Renal cortex interstitium (tissue), 15 donors: ENCODE results near the gene ZC4H2. TPM values are rescaled to one million over a fixed set of nuclear protein-coding genes. Genes with fewer than 3 reads are reported as not detected.
"Not testable (repeated sequence)": the region's sequence is repeated elsewhere in the genome, so short reads cannot be mapped to it uniquely, and the experiment has no call there.

Experiments used
- DNase-seq, 11 donors: peaks; one replicate each; pipeline ENCODE4 v3.0.0-alpha.2; 2013; ENCODE audit warnings: low read depth in 9 of 11, low spot score in 4 of 11; ENCODE audit errors: extremely low read depth in 1 of 11
- long read RNA-seq, 16 experiments: transcript quantifications; one replicate each; lab custom pipeline, GENCODE V29; 2026
- polyA plus RNA-seq, 3 donors: library from polyadenylated mRNA; unstranded; fragments of 120-200 nt; gene quantifications; one replicate each; pipeline ENCODE4 v1.2.1, GENCODE V29; 2013; ENCODE audit not compliant: insufficient read length in 3 of 3

Gene ZC4H2, protein sequence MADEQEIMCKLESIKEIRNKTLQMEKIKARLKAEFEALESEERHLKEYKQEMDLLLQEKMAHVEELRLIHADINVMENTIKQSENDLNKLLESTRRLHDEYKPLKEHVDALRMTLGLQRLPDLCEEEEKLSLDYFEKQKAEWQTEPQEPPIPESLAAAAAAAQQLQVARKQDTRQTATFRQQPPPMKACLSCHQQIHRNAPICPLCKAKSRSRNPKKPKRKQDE
- 10 to 100 TPM; 22.2 to 23.1 (median 22.2) TPM for polyA plus RNA-seq
- long read RNA-seq, donor 1, partial matches to known transcripts = 0 of 4 reads
- long read RNA-seq, donor 1, other reads (novel, unspliced or antisense) = 0 of 4 reads
- long read RNA-seq, donor 2, full-length matches to known transcripts = 7 of 7 reads
- long read RNA-seq, donor 2, partial matches to known transcripts = 0 of 7 reads
- long read RNA-seq, donor 2, other reads (novel, unspliced or antisense) = 0 of 7 reads
- long read RNA-seq, donor 3, transcript ZC4H2-207 (5 exons, 606 nt) = major isoform, 6 of 8 reads
- long read RNA-seq, donor 3, partial matches to known transcripts = 0 of 8 reads
- long read RNA-seq, donor 3, other reads (novel, unspliced or antisense) = 0 of 8 reads
- long read RNA-seq, donor 4, partial matches to known transcripts = 0 of 7 reads
- long read RNA-seq, donor 4, other reads (novel, unspliced or antisense) = 0 of 7 reads
- long read RNA-seq, donor 5, partial matches to known transcripts = 0 of 7 reads
- long read RNA-seq, donor 5, other reads (novel, unspliced or antisense) = 0 of 7 reads
- long read RNA-seq, donor 6, partial matches to known transcripts = 0 of 5 reads
- long read RNA-seq, donor 6, other reads (novel, unspliced or antisense) = 0 of 5 reads
- long read RNA-seq, donor 7, partial matches to known transcripts = 0 of 6 reads
- long read RNA-seq, donor 7, other reads (novel, unspliced or antisense) = 0 of 6 reads
- long read RNA-seq, donor 8, full-length matches to known transcripts = 11 of 11 reads
- long read RNA-seq, donor 8, partial matches to known transcripts = 0 of 11 reads
- long read RNA-seq, donor 8, other reads (novel, unspliced or antisense) = 0 of 11 reads
- long read RNA-seq, donor 9, transcript ZC4H2-202 (5 exons, 2,184 nt) = major isoform, 6 of 9 reads
- long read RNA-seq, donor 9, partial matches to known transcripts = 0 of 9 reads
- long read RNA-seq, donor 9, other reads (novel, unspliced or antisense) = 0 of 9 reads
- long read RNA-seq, donor 10, partial matches to known transcripts = 0 of 4 reads
- long read RNA-seq, donor 10, other reads (novel, unspliced or antisense) = 0 of 4 reads
- long read RNA-seq, donor 11, partial matches to known transcripts = 0 of 5 reads
- long read RNA-seq, donor 11, other reads (novel, unspliced or antisense) = 0 of 5 reads
- long read RNA-seq, donor 12, partial matches to known transcripts = 0 of 3 reads
- long read RNA-seq, donor 12, other reads (novel, unspliced or antisense) = 0 of 3 reads
- long read RNA-seq, donor 13, transcript ZC4H2-207 (5 exons, 606 nt) = major isoform, 8 of 42 reads
- long read RNA-seq, donor 13, transcript ZC4H2-202 (5 exons, 2,184 nt) = minor isoform, 7 of 42 reads
- long read RNA-seq, donor 13, partial matches to known transcripts = 24 of 42 reads
- long read RNA-seq, donor 13, other reads (novel, unspliced or antisense) = 0 of 42 reads
- long read RNA-seq, donor 14, partial matches to known transcripts = 0 of 6 reads
- long read RNA-seq, donor 14, other reads (novel, unspliced or antisense) = 0 of 6 reads
- long read RNA-seq, donor 15, partial matches to known transcripts = 0 of 2 reads
- long read RNA-seq, donor 15, other reads (novel, unspliced or antisense) = 0 of 2 reads
- long read RNA-seq, donor 16, transcript ZC4H2-202 (5 exons, 2,184 nt) = major isoform, 6 of 16 reads
- long read RNA-seq, donor 16, partial matches to known transcripts = 0 of 16 reads
- long read RNA-seq, donor 16, other reads (novel, unspliced or antisense) = 0 of 16 reads

GRCh38 chrX:64975989-64976672 lies at the start of gene ZC4H2:
TSS of gene ZC4H2 (minus strand) at chrX:64976450. CDS start at chrX:64976377, 73 bp downstream.
- peak in 10 of 11 donors; percentile 39 to 69 (median 52) for DNase-seq

- peak in 3 of 11 donors; percentile 1 to 4 (median 2) for DNase-seq
Measured at GRCh38 chrX:65017451-65017850, 41.2 kb upstream of the ZC4H2 start.

GRCh38 chrX:65014230-65014629 lies 38.0 kb upstream of the ZC4H2 start:
- DNase-seq = no peak

GRCh38 chrX:65009459-65009858 lies 33.2 kb upstream of the ZC4H2 start:
- DNase-seq = no peak

- not testable (repeated sequence) for DNase-seq
Measured at GRCh38 chrX:65002208-65002607, 26.0 kb upstream of the ZC4H2 start.

GRCh38 chrX:64996805-64997204 lies 20.6 kb upstream of the ZC4H2 start:
- no peak for DNase-seq

GRCh38 chrX:64994131-64994798 lies 18.0 kb upstream of the ZC4H2 start:
- DNase-seq = no peak

DNA sequence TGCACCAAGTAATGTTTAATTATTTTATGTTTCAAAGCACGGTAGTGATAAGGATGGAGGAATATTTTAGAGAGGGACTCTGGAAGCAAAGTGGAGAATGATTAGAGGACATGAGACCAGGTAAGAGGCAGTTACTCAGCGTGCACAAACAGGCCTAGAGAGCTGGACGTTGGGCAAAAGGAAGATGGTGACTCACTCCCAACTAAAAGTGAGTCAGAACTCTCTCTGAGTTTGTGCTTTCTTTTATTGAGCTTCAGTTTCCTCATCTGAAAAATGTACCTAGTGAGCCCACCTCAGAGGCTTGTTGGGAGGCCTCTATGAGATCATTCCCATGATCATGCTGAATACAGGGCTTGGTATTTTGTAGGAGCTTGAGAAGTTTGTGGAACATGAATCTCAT lies 1.6 kb upstream of the ZC4H2 start:
- DNase-seq = no peak

DNA sequence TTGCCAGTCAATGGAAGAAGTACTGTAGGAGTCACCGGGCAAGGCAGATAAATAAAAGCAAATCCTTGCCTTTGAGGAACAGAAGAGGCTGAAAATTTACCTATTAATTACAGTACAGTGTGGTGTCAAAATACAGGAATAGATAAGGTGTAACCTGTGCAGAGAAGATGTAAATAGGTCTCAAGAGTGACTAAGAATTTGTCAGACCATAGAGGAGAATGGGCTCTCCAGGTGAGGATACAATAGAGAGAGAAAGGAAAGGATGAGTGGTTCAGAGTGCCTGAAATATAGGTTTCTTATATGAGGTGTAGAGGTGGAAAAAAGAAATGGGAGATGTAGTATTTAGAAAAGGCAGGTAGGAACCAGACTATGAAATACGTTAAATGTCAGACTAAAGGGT lies 801 bp upstream of the ZC4H2 start:
- DNase-seq = no peak

GRCh38 chrX:64976673-64977040 lies 407 bp upstream of the ZC4H2 start:
- no peak for DNase-seq

GRCh38 chrX:64975491-64975890 lies 759 bp downstream of the ZC4H2 start:
- DNase-seq = peak in 9 of 11 donors; percentile 3 to 32 (median 13)

DNA sequence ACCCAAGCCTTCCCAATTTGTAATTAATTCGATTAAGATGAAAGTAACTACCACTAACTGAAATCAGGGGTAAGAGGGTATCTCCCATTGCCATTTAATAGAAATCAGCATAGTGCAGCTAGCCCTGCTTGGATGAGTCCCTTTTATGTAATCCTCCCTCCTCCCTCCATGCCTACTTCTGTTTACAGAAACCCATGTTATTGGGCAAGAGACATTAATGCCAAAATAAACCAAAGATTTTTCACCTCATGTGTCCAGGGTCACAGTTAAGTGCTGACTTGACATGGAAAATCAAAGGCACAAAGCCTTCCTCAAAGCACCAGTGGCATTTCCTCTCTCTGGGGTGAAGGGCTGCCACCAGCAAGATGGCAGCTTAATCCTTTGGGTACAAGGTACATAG lies 50.8 kb downstream of the ZC4H2 start:
- DNase-seq = no peak

GRCh38 chrX:64908121-64908520 lies 68.1 kb downstream of the ZC4H2 start:
- DNase-seq = no peak

DNA sequence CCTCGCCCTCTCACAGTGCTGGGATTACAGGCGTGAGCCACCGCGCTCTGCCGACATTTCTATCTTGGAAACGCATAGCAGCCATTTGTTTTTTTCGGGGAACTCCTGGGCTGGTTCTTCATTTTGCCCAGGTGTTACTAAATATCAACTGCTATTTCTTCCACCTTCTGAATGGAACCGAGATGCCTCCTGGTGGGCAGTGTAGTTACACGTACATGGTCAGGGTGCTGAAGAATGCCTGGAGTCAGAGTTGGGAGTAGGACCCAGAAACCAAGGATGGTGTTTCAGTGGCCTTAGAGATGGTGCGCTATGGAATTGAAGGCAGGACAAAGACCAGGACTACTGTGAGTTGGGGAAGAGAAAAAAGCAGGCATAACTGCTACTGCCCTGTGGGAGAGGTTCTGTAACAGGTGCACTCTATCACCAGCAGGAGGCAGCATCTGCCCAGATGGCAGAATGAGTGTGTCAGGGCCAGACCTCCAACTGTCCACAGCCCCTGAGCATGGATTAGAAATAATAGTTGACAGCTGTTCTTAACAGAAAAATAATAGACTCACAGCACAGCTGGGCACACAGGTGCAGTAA lies 81.7 kb downstream of the ZC4H2 start:
- peak in 3 of 11 donors; percentile 0 to 2 (median 0) for DNase-seq

DNA sequence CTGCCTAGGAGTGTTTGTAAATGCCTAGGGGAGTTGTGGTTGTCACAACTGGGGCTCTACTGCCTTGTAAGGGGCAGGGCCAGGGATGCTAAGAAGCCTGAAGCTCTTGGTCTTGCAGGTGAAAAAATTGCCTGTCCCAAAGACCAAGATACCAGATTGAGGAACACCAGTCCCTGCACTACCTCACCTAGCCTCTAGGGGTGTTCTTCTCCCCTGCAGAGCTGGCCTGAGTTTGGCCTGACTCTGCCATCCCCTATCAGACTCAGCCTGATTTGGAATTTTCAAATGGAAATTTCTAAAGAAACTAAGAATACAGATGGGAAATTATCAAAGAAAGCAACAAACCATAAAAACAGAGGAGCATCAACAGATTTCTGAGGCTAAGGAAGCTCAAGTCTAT lies 90.4 kb downstream of the ZC4H2 start:
- no peak for DNase-seq

DNA sequence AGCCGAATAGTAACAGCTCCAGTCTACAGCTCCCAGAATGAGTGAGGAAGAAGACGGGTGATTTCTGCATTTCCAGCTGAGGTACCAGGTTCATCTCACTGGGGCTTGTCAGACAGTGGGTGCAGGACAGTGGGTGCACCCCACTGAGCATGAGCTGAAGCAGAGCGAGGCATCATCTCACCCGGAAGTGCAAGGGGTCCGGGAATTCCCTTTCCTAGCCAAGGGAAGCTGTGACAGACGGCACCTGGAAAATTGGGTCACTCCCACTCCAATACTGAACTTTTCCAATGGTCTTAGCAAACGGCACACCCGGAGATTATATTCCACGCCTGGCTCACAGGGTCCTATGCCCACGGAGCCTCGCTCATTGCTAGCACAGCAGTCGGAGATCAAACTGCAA lies 97.5 kb downstream of the ZC4H2 start:
- not testable (repeated sequence) for DNase-seq
